ENCODE results near the gene PXMP4.

Gene PXMP4

DNA sequence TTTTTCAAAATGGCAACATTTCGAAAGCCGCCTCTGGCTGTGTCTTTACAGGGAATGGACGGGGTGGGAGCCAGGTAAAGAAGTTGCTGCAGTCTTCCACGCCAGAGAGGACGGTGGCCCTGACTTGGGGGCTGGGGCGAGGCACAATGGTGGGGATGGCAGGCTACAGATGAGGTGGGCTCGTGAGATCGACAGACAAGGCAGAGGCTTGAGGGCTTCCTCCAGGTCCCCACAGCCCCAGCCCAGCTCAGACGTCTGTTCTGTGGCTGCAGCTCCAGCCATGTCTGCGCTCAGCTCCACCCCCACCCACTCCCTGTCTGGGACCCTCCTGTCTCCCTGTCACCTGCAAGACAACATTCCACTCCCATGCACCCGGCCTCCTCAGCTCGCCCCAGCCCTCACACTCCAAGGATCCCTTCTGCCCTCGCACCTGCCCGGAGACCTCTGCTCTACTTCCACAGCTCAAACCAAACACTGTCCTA, 65.4 kb downstream of the PXMP4 start:
- no peak for DNase-seq (ENCODE audit: low read depth)

DNA sequence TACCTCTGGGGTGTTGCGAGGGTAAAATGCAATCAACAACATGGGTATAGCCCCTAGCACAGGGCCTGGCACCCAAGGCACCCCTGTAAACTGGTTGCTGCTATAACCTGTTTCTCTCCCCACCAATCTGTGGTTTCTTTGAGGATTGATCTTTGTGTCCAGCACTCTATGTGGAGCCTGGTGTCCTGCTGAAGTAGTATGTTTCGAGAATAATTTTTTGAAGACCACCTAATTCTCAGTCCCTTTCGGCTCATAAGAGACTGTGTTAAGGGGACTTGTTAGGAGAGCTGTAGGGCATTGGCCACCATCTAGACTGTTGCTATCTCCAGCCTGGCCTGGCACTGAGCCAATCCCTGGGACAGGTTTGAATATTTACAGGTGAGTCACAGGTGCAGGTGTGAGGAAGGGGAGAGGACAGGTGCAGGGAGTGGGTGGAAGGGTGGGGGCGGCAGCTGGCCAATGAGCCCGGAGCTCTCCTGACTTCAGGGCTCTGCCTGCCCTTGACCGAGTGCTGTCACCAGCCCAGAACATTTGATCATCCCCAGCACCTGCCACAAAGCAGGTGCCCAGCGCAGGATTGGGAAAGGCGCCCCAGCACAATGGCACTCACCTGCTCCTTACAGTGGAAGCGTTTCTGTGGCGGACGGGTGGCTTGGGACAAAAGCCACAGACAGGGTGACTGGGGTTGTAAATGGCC, 66.1 kb downstream of the PXMP4 start:
- no peak for DNase-seq (ENCODE audit: low read depth)

DNA sequence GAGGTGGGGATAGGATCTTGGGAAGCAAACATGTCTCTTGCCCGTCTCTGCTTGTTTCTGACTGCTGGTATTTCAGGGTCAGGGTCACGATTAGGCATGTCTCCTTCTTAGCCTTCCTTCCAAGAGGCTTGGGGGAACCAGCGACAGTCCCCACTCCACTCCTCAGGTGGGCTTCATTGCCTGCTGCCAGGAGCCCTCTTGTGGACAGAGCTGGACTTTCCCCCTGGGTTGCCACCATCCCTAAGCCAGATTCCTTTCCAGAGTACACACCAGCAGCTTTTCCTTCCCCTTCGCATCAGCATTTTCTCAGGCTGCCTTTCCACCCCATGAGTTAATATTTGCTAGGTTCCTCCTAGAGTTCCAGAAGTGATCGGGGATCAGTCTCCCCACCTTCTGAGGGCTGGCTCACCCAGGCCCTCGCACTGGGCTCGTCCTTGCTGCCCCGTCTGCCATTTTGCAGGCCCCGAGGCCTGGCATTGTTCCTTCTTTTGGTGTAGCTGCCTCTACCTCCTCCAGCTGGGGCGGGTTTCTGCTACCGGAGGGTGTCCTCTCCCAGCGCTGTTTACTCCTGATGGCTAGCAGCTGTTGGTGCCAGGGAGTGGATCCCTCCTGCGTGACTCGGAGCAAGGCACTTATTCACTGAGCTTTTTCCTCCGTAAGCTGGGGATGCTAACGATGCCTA, 66.8 kb downstream of the PXMP4 start:
- DNase-seq (ENCODE audit: low read depth), result peak; percentile 58

Data from amniotic epithelial cell (primary cell).